ENCODE data around the gene EQTN. TPM values are rescaled to one million over a fixed set of nuclear protein-coding genes. Genes with fewer than 3 reads are reported as not detected.

EQTN gene
- total RNA-seq, 1 donor from 2014 or later, result not detected

GRCh38 chr9:27331393-27331792, 34.4 kb upstream of the EQTN start:
- H3K27ac Mint-ChIP-seq, result no peak overlapping the region
- no peak for DNase-seq
- no peak overlapping the region for H3K4me3 Mint-ChIP-seq
- peaks cover 8% of the 10 kb centered on the region for H3K27me3 Mint-ChIP-seq
- H3K36me3 Mint-ChIP-seq (ENCODE audit: low read depth), result no peaks in the 10 kb centered on the region
- intact Hi-C loops (cut with micrococcal nuclease), result loop anchor here (5.0 kb wide), 2 partner anchors 381 to 396 kb away; no protein-coding TSS in a partner anchor
- no peaks in the 10 kb centered on the region for H3K9me3 Mint-ChIP-seq
- H3K4me1 Mint-ChIP-seq, result peaks cover 3% of the 10 kb centered on the region

- H3K4me1 Mint-ChIP-seq, result no peaks in the 10 kb centered on the region
- peaks cover 8% of the 10 kb centered on the region for H3K27me3 Mint-ChIP-seq
- no peak overlapping the region for H3K4me3 Mint-ChIP-seq
- no peaks in the 10 kb centered on the region for H3K36me3 Mint-ChIP-seq (ENCODE audit: low read depth)
- H3K9me3 Mint-ChIP-seq, result no peaks in the 10 kb centered on the region
- no peak for DNase-seq
- intact Hi-C loops (cut with micrococcal nuclease), result no loop called here
- H3K27ac Mint-ChIP-seq, result no peak overlapping the region
Observed at GRCh38 chr9:27329291-27329690, 32.3 kb upstream of the EQTN start.

GRCh38 chr9:27328483-27328882, 31.5 kb upstream of the EQTN start:
- intact Hi-C loops (cut with micrococcal nuclease), result no loop called here
- H3K36me3 Mint-ChIP-seq (ENCODE audit: low read depth), result no peaks in the 10 kb centered on the region
- H3K27ac Mint-ChIP-seq, result no peak overlapping the region
- no peaks in the 10 kb centered on the region for H3K4me1 Mint-ChIP-seq
- peaks cover 8% of the 10 kb centered on the region for H3K27me3 Mint-ChIP-seq
- no peaks in the 10 kb centered on the region for H3K9me3 Mint-ChIP-seq
- no peak overlapping the region for H3K4me3 Mint-ChIP-seq
- no peak for DNase-seq

GRCh38 chr9:27311184-27311583, 14.2 kb upstream of the EQTN start:
- H3K4me3 Mint-ChIP-seq, result no peak overlapping the region
- no peaks in the 10 kb centered on the region for H3K4me1 Mint-ChIP-seq
- peaks cover 9% of the 10 kb centered on the region for H3K27me3 Mint-ChIP-seq
- intact Hi-C loops (cut with micrococcal nuclease), result no loop called here
- H3K27ac Mint-ChIP-seq, result no peak overlapping the region
- H3K9me3 Mint-ChIP-seq, result no peaks in the 10 kb centered on the region
- no peaks in the 10 kb centered on the region for H3K36me3 Mint-ChIP-seq (ENCODE audit: low read depth)
- DNase-seq, result no peak

GRCh38 chr9:27310582-27310981, 13.6 kb upstream of the EQTN start:
- Mint-ChIP-seq H3K4me3 (no peak overlapping the region), H3K27me3 (peaks cover 9% of the 10 kb centered on the region), H3K36me3 (ENCODE audit: low read depth) (no peaks in the 10 kb centered on the region), H3K4me1 (no peaks in the 10 kb centered on the region), H3K9me3 (no peaks in the 10 kb centered on the region), H3K27ac (no peak overlapping the region)
- DNase-seq, result no peak
- intact Hi-C loops (cut with micrococcal nuclease), result no loop called here

GRCh38 chr9:27308691-27309390, 11.9 kb upstream of the EQTN start:
- H3K27ac Mint-ChIP-seq, result no peak overlapping the region
- H3K4me3 Mint-ChIP-seq, result no peak overlapping the region
- H3K9me3 Mint-ChIP-seq, result no peaks in the 10 kb centered on the region
- peaks cover 7% of the 10 kb centered on the region for H3K27me3 Mint-ChIP-seq
- H3K4me1 Mint-ChIP-seq, result no peaks in the 10 kb centered on the region
- no peaks in the 10 kb centered on the region for H3K36me3 Mint-ChIP-seq (ENCODE audit: low read depth)
- intact Hi-C loops (cut with micrococcal nuclease), result no loop called here
- no peak for DNase-seq

- peaks cover 3% of the 10 kb centered on the region for H3K27me3 Mint-ChIP-seq
- no peak for DNase-seq
- H3K36me3 Mint-ChIP-seq (ENCODE audit: low read depth), result no peaks in the 10 kb centered on the region
- H3K4me3 Mint-ChIP-seq, result no peak overlapping the region
- intact Hi-C loops (cut with micrococcal nuclease), result no loop called here
- H3K9me3 Mint-ChIP-seq, result no peaks in the 10 kb centered on the region
- H3K4me1 Mint-ChIP-seq, result no peaks in the 10 kb centered on the region
- no peak overlapping the region for H3K27ac Mint-ChIP-seq
Observed at GRCh38 chr9:27304521-27304920, 7.6 kb upstream of the EQTN start.

- no peak for DNase-seq
- Mint-ChIP-seq H3K36me3 (ENCODE audit: low read depth) (no peaks in the 10 kb centered on the region), H3K4me1 (no peaks in the 10 kb centered on the region), H3K4me3 (no peak overlapping the region), H3K27me3 (peaks cover 9% of the 10 kb centered on the region), H3K27ac (no peak overlapping the region), H3K9me3 (no peaks in the 10 kb centered on the region)
- intact Hi-C loops (cut with micrococcal nuclease), result no loop called here
Observed at GRCh38 chr9:27303219-27303618, 6.3 kb upstream of the EQTN start.

GRCh38 chr9:27293996-27294395, 3.0 kb downstream of the EQTN start:
- Mint-ChIP-seq H3K4me3 (no peak overlapping the region), H3K27ac (no peak overlapping the region), H3K27me3 (peaks cover 6% of the 10 kb centered on the region), H3K36me3 (ENCODE audit: low read depth) (no peaks in the 10 kb centered on the region), H3K9me3 (no peaks in the 10 kb centered on the region), H3K4me1 (no peaks in the 10 kb centered on the region)
- intact Hi-C loops (cut with micrococcal nuclease), result no loop called here
- no peak for DNase-seq

GRCh38 chr9:27292659-27293405, 4.1 kb downstream of the EQTN start:
- no peaks in the 10 kb centered on the region for H3K36me3 Mint-ChIP-seq (ENCODE audit: low read depth)
- no peaks in the 10 kb centered on the region for H3K4me1 Mint-ChIP-seq
- intact Hi-C loops (cut with micrococcal nuclease), result no loop called here
- H3K27me3 Mint-ChIP-seq, result peaks cover 4% of the 10 kb centered on the region
- H3K4me3 Mint-ChIP-seq, result no peak overlapping the region
- no peak for DNase-seq
- no peaks in the 10 kb centered on the region for H3K9me3 Mint-ChIP-seq
- no peak overlapping the region for H3K27ac Mint-ChIP-seq

- Mint-ChIP-seq H3K4me1 (no peaks in the 10 kb centered on the region), H3K27me3 (peaks cover 6% of the 10 kb centered on the region), H3K27ac (no peak overlapping the region), H3K4me3 (no peak overlapping the region), H3K36me3 (ENCODE audit: low read depth) (no peaks in the 10 kb centered on the region), H3K9me3 (no peaks in the 10 kb centered on the region)
- DNase-seq, result no peak
- intact Hi-C loops (cut with micrococcal nuclease), result no loop called here
Observed at GRCh38 chr9:27291292-27291691, 5.7 kb downstream of the EQTN start.

GRCh38 chr9:27282269-27282668, 14.7 kb downstream of the EQTN start:
- Mint-ChIP-seq H3K36me3 (ENCODE audit: low read depth) (no peaks in the 10 kb centered on the region), H3K9me3 (no peaks in the 10 kb centered on the region), H3K4me1 (peaks cover 2% of the 10 kb centered on the region), H3K27ac (no peak overlapping the region), H3K27me3 (peaks cover 6% of the 10 kb centered on the region), H3K4me3 (no peak overlapping the region)
- DNase-seq, result no peak
- intact Hi-C loops (cut with micrococcal nuclease), result no loop called here

GRCh38 chr9:27280860-27281259, 16.1 kb downstream of the EQTN start:
- Mint-ChIP-seq H3K27ac (no peak overlapping the region), H3K9me3 (no peaks in the 10 kb centered on the region), H3K36me3 (ENCODE audit: low read depth) (no peaks in the 10 kb centered on the region), H3K4me1 (peaks cover 5% of the 10 kb centered on the region), H3K4me3 (no peak overlapping the region), H3K27me3 (peaks cover 2% of the 10 kb centered on the region)
- intact Hi-C loops (cut with micrococcal nuclease), result no loop called here
- no peak for DNase-seq

GRCh38 chr9:27280249-27280648, 16.7 kb downstream of the EQTN start:
- DNase-seq, result no peak
- Mint-ChIP-seq H3K9me3 (no peaks in the 10 kb centered on the region), H3K4me1 (peaks cover 5% of the 10 kb centered on the region), H3K4me3 (no peak overlapping the region), H3K27ac (no peak overlapping the region), H3K27me3 (peaks cover 2% of the 10 kb centered on the region), H3K36me3 (ENCODE audit: low read depth) (no peaks in the 10 kb centered on the region)
- intact Hi-C loops (cut with micrococcal nuclease), result no loop called here
